GM19025 (cell line): Measurements from ENCODE around the gene NPM1.
"Not testable (repeated sequence)": the region's sequence is repeated elsewhere in the genome, so short reads cannot be mapped to it uniquely, and the experiment has no call there.

Experiments
- ATAC-seq: cut with Tn5 transposase; IDR thresholded peaks from one replicate; pipeline ENCODE4 v1.9.1; 2021; ENCODE audit warnings: mild to moderate bottlenecking, low read depth, moderate library complexity; ENCODE audit not compliant: unreplicated experiment

The NPM1 gene

DNA sequence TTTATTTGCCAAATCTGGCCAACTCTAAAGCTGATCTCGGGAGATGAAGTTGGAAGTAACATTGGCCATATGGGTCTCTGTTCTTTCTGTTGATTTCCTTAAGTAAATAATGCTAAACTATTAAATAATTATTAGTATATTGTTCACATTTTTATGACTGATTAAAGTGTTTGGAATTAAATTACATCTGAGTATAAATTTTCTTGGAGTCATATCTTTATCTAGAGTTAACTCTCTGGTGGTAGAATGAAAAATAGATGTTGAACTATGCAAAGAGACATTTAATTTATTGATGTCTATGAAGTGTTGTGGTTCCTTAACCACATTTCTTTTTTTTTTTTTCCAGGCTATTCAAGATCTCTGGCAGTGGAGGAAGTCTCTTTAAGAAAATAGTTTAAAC, 22.5 kb downstream of the NPM1 start:
- ATAC-seq, result no peak

DNA sequence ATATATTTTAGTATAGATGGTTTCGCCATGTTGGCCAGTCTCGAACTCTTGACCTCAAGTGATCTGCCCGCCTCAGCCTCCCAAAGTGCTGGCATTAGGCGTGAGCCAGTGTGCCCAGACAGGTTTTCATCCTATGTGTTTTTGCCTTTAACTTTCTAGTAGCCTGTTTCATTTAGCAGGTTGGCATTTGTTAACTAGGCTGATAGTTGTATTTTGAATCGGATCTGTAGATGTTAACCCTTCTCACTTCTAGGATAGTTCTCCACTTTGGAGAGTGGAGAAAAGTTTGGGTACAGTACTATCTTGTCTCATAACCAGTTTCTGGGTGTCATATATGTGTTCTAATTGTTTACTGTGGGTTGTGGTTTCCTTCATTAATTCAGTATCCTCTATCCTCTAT, 24.5 kb downstream of the NPM1 start:
- ATAC-seq, result no peak

DNA sequence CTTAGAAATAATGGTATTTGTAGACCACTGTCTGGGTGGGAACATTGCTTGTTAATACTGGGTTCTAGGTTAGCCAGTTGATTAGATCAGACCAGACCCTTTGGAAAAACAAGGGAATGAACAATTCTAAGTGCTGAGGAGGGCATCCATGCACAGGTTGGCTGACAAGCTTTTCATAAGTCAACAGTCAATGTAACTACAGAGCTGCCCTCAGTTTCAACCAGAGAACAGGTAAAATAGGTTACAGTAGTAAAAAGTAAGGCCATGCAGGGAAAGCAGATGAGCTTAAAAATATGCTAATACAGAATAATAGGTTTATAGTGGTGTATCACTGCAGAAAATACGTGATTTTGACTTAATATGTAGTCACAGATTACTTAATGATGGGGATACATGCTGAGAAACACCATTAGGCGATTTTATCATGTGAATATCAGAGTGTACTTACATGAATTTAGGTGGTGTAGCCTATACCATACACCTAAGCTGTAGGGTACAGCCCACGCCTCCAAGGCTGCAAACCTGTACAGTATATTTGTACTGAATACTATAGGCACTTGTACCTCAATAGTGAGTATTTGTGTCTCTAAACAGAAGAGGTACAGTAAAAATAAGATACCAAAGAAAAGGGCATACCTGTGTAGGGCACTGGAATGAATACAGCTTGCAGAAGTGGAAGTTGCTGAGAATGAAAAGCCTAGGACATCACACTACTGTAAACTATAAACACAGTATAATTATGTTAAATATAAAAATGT, 25.7 kb downstream of the NPM1 start:
- ATAC-seq, result no peak

DNA sequence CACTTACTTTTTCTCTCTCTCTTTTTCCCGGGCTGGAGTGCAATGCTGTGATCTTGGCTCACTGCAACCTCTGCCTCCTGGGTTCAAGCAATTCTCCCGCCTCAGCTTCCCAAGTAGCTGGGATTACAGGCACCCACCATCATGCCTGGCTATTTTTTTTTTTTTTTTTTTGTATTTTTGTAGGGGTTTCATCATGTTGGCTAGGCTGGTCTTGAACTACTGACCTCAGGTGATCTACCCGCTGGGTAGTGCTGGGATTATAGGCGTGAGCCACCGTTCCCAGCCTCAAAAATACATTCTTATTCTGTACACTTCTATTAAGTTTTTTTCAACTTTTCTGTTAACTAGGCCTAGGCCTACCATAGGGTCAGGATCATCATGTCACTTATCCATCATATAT, 26.3 kb downstream of the NPM1 start:
- not testable (repeated sequence) for ATAC-seq

- no peak for ATAC-seq
Measured at GRCh38 chr5:171415115-171415730, 27.6 kb downstream of the NPM1 start.

DNA sequence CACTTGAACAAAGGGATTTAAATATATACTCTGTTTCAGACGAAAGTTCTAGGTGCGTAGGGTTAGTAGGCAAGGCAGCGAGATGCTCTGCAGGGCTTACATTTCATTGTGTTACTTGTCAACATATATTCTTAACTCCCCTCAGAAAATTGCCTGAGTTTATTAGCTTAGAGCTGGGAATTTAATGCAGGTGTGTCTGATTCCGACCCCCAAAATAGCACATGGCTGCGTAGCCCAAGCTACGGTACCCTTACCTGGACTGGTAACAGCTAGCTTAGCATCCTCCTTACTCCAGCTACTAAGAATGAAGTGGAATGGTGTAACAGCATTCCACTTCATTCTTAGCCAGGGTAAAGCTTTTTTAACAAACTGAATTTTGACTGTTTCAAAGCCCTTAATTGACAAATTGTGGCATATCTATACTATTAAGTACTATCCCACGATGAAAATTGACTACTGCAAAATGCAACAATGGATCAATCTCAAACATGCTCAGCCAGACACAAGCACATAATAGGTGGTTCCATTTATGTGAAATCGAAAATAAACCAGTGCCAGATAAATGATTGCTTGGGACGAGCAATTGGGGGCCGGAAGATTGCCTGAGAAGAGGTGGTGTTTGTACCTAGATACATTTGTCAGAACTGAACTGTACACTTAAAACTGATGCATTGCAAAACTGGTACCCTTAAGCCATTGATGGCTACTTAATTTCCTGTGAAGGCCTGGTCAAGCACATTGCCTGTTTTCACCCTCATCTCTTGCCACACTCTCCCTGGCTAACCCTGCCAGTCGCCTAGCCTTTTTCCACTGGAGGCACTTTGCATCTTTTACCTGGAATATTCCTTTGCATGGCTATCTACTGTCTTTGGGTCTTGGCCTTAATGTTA, 28.8 kb downstream of the NPM1 start:
- ATAC-seq, result no peak

- ATAC-seq, result peak; percentile 45
Measured at GRCh38 chr5:171418316-171418981, 30.8 kb downstream of the NPM1 start.

GRCh38 chr5:171418982-171419687, 31.5 kb downstream of the NPM1 start, which contains the start of gene FGF18:
TSS of gene FGF18 (plus strand) at chr5:171419647. CDS start at chr5:171420200, 553 bp downstream.
- ATAC-seq, result peak; percentile 40

DNA sequence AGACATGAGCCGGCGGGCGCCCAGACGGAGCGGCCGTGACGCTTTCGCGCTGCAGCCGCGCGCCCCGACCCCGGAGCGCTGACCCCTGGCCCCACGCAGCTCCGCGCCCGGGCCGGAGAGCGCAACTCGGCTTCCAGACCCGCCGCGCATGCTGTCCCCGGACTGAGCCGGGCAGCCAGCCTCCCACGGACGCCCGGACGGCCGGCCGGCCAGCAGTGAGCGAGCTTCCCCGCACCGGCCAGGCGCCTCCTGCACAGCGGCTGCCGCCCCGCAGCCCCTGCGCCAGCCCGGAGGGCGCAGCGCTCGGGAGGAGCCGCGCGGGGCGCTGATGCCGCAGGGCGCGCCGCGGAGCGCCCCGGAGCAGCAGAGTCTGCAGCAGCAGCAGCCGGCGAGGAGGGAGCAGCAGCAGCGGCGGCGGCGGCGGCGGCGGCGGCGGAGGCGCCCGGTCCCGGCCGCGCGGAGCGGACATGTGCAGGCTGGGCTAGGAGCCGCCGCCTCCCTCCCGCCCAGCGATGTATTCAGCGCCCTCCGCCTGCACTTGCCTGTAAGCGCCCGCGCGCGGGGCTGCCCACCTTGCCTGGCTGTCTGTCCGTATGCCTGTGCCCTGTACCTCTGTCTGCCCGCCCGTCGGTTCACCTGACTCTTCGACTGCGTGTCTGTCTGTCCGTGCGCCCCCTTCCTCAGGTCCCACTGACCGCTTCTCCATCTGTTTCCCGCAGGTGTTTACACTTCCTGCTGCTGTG, 32.2 kb downstream of the NPM1 start:
- ATAC-seq, result peak; percentile 28

DNA sequence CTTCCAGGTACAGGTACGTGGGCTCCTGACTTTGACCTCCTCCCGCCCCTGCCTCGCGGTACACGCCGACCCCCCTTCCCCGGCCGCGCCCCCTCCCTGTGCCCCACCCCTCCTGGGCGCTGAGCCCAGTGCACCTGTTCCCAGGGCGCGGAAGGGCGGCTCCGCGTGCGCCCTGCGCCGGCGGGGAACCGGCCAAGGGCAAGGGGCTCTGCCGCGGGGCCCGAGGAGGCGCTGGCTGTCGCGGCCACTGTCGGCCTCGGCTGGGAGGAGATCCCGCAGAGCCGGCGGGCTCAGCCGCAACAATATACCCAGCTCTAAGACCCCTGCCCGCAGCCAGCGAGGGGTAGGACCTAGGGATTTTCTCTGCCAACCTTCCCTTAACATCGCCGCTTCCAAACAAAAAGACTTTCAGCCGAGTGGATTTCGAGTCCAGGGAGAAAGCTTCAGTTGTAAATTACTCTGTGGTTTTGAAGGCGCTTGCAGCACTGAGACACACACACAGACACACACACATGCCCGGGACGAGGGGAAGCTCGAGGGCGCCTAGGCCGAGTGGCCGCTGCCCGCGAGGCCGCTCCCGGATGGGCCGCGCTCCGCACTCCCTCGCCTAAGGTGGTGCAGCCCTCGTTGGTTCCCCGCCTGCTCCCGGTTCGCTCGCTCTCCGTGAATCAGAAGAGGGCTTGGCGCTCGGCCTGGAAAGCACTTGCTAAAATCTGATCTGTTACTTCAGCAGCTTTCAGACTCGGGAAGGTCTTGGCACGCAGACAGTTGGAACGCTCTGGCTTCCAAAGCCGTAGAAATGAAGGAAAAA, 33.0 kb downstream of the NPM1 start:
- no peak for ATAC-seq

GRCh38 chr5:171421331-171422262, 33.9 kb downstream of the NPM1 start:
- no peak for ATAC-seq

DNA sequence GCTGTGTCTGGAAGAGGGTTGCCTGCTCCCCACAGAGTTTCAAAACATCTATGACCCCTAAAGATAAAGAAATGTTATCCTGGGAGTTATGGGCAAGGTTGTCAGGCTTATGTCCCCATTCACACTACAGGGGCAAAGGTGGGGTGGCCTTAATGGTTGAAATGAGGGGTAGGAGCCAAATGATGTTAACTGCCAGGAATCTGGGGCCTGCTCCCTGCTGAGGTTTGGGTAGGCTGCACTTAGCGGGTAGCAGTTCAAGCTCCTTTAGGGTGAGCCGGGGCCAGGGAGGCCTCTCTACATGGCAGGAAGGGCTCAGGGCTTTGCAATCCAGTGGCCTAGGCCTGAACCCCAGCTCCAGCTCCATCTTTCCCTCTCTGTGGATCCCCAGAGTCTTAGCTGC, 34.8 kb downstream of the NPM1 start:
- ATAC-seq, result no peak

- ATAC-seq, result no peak
Measured at GRCh38 chr5:171422902-171423663, 35.4 kb downstream of the NPM1 start.

DNA sequence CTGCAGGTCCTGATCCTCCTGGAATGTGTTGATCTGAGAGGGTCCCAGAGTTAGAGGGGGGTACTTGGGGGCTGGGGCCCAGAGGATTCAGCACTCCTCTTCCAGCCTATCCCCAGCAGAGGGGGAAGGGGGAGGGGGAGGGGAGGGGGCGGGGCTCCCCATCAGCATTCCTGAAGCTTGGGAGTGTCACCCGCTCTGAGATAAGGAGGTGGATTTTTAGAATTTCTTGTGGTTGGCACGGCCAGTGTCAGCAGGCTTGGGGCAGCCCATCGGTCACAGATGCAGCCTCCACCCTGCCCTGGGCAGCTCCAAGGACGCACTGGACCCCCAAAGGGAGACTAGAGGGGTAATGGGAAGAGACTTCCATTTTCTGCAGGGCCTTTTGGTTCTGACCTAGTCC, 37.1 kb downstream of the NPM1 start:
- no peak for ATAC-seq

DNA sequence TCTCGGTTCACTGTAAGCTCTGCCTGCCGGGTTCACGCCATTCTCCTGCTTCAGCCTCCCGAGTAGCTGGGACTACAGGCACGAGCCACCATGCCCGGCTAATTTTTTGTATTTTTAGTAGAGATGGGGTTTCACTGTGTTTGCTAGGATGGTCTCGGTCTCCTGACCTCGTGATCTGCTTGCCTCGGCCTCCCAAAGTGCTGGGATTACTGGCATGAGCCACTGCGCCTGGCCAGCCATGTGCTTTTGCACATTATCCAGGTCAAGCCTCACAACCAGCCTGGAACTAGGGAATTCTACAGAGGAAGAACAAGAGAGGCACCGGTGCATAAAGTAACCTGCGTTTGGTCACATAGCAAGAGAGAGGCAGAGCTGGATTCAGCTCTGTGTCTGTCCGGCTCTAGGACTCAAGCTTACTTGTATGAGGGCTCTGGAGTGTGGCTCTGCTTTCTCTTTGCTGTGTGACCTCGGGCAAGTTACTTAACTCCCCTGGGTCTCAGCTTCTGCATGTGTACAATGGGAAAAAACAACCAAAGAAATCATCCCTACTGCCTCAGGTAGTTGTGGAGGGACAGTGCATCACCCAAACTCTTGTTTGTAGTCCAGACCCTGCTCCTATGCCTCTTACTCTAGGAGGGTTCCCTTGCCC, 38.1 kb downstream of the NPM1 start:
- ATAC-seq, result no peak

GRCh38 chr5:171426266-171426665, 38.6 kb downstream of the NPM1 start:
- ATAC-seq, result no peak
